IPS-15b (cell line): ENCODE results near the gene IFITM2.

Experiments used
- H3K27me3 ChIP-seq: one replicate; pipeline ENCODE4 v1.6.1; 2013; ENCODE audit warnings: low read length; ENCODE audit not compliant: control insufficient read depth, insufficient read depth
- H3K36me3 ChIP-seq: one replicate; pipeline ENCODE4 v1.6.1; 2013; ENCODE audit warnings: low read length; ENCODE audit not compliant: control insufficient read depth, insufficient read depth
- H3K4me1 ChIP-seq: one replicate; pipeline ENCODE4 v1.6.1; 2013; ENCODE audit warnings: mild to moderate bottlenecking, low read length; ENCODE audit not compliant: control insufficient read depth, insufficient read depth
- H3K4me3 ChIP-seq: one replicate; pipeline ENCODE4 v1.5.1; 2013; ENCODE audit warnings: low read depth, low read length
- H3K9ac ChIP-seq: one replicate; pipeline ENCODE4 v1.6.1; 2013; ENCODE audit warnings: low read depth, mild to moderate bottlenecking, low read length
- H3K9me3 ChIP-seq: one replicate; pipeline ENCODE4 v1.6.1; 2013; ENCODE audit warnings: mild to moderate bottlenecking, low read length; ENCODE audit not compliant: control insufficient read depth, insufficient read depth

Gene IFITM2

GRCh38 chr11:272931-273198 is 34.8 kb upstream of the IFITM2 start:
- H3K9me3 ChIP-seq = no peaks in the 10 kb centered on the region
- H3K9ac ChIP-seq = no peak overlapping the region
- no peak overlapping the region for H3K4me3 ChIP-seq
- H3K36me3 ChIP-seq = no peaks in the 10 kb centered on the region
- H3K27me3 ChIP-seq = peaks cover 6% of the 10 kb centered on the region
- peaks cover 9% of the 10 kb centered on the region for H3K4me1 ChIP-seq

- peaks cover 34% of the 10 kb centered on the region for H3K27me3 ChIP-seq
- no peak overlapping the region for H3K9ac ChIP-seq
- H3K4me3 ChIP-seq = no peak overlapping the region
- H3K4me1 ChIP-seq = peaks cover 3% of the 10 kb centered on the region
- no peaks in the 10 kb centered on the region for H3K9me3 ChIP-seq
- no peaks in the 10 kb centered on the region for H3K36me3 ChIP-seq
Observed at GRCh38 chr11:276219-276618, 31.4 kb upstream of the IFITM2 start.

- peak within 1 kb of the TSS; percentile 39 for H3K4me3 ChIP-seq
- H3K4me1 ChIP-seq = peaks cover 3% of the 10 kb centered on the region
- H3K9ac ChIP-seq = no peak within 1 kb of the TSS
- no peaks in the 10 kb centered on the region for H3K36me3 ChIP-seq
- H3K9me3 ChIP-seq = no peaks in the 10 kb centered on the region
- H3K27me3 ChIP-seq = peaks cover 51% of the 10 kb centered on the region
Observed at GRCh38 chr11:278001-278951, 29.3 kb upstream of the IFITM2 start, which contains the start of gene NLRP6. Gene NLRP6 (plus strand): TSS chr11:278407. CDS start chr11:278570, 163 bp downstream.

- H3K4me1 ChIP-seq = peaks cover 3% of the 10 kb centered on the region
- peak overlapping the region; percentile 39 for H3K4me3 ChIP-seq
- H3K9me3 ChIP-seq = no peaks in the 10 kb centered on the region
- peaks cover 51% of the 10 kb centered on the region for H3K27me3 ChIP-seq
- H3K9ac ChIP-seq = no peak overlapping the region
- no peaks in the 10 kb centered on the region for H3K36me3 ChIP-seq
Observed at GRCh38 chr11:279040-279965, 28.3 kb upstream of the IFITM2 start.

GRCh38 chr11:279966-280705 is 27.5 kb upstream of the IFITM2 start:
- Histone ChIP-seq H3K36me3 (no peaks in the 10 kb centered on the region), H3K9ac (no peak overlapping the region), H3K4me1 (peaks cover under 1% of the 10 kb centered on the region), H3K4me3 (peak overlapping the region; percentile 39), H3K27me3 (peaks cover 51% of the 10 kb centered on the region), H3K9me3 (no peaks in the 10 kb centered on the region)

GRCh38 chr11:280706-281485 is 26.7 kb upstream of the IFITM2 start:
- Histone ChIP-seq H3K36me3 (no peaks in the 10 kb centered on the region), H3K4me3 (peak overlapping the region; percentile 13), H3K9me3 (no peaks in the 10 kb centered on the region), H3K9ac (no peak overlapping the region), H3K27me3 (peaks cover 51% of the 10 kb centered on the region), H3K4me1 (no peaks in the 10 kb centered on the region)

GRCh38 chr11:281486-282161 is 26.0 kb upstream of the IFITM2 start:
- no peaks in the 10 kb centered on the region for H3K36me3 ChIP-seq
- no peak overlapping the region for H3K4me3 ChIP-seq
- peaks cover 51% of the 10 kb centered on the region for H3K27me3 ChIP-seq
- H3K9ac ChIP-seq = no peak overlapping the region
- H3K4me1 ChIP-seq = no peaks in the 10 kb centered on the region
- H3K9me3 ChIP-seq = no peaks in the 10 kb centered on the region

- peaks cover 54% of the 10 kb centered on the region for H3K27me3 ChIP-seq
- H3K4me3 ChIP-seq = no peak overlapping the region
- H3K9me3 ChIP-seq = no peaks in the 10 kb centered on the region
- H3K9ac ChIP-seq = no peak overlapping the region
- H3K36me3 ChIP-seq = no peaks in the 10 kb centered on the region
- H3K4me1 ChIP-seq = no peaks in the 10 kb centered on the region
Observed at GRCh38 chr11:282171-282570, 25.4 kb upstream of the IFITM2 start.

GRCh38 chr11:282630-283360 is 24.8 kb upstream of the IFITM2 start:
- H3K4me3 ChIP-seq = no peak overlapping the region
- H3K9me3 ChIP-seq = no peaks in the 10 kb centered on the region
- peaks cover 57% of the 10 kb centered on the region for H3K27me3 ChIP-seq
- no peaks in the 10 kb centered on the region for H3K36me3 ChIP-seq
- no peaks in the 10 kb centered on the region for H3K4me1 ChIP-seq
- no peak overlapping the region for H3K9ac ChIP-seq

GRCh38 chr11:283405-284104 is 24.1 kb upstream of the IFITM2 start:
- Histone ChIP-seq H3K9ac (no peak overlapping the region), H3K4me1 (no peaks in the 10 kb centered on the region), H3K36me3 (no peaks in the 10 kb centered on the region), H3K27me3 (peaks cover 58% of the 10 kb centered on the region), H3K9me3 (no peaks in the 10 kb centered on the region), H3K4me3 (no peak overlapping the region)
